Endothelial cell of umbilical vein (primary cell): ENCODE data around the gene HOXD12.

Experiments
- EZH2 ChIP-seq: IDR thresholded peaks from 2 replicates; pipeline ENCODE4 v1.6.1; 2012; ENCODE audit warnings: borderline replicate concordance, low read depth, mild to moderate bottlenecking, moderate library complexity, low read length, inconsistent platforms; ENCODE audit not compliant: severe bottlenecking
- FOS ChIP-seq: IDR thresholded peaks from 2 replicates; pipeline ENCODE4 v1.6.1; 2011; ENCODE audit warnings: mild to moderate bottlenecking, low read length, moderate library complexity, borderline replicate concordance; ENCODE audit not compliant: insufficient read depth
- GATA2 ChIP-seq: IDR thresholded peaks from 2 replicates; pipeline ENCODE4 v1.7.0; 2011; ENCODE audit warnings: low read depth, mild to moderate bottlenecking, moderate library complexity, mixed read lengths, low read length; ENCODE audit not compliant: insufficient read length, insufficient read depth
- JUN ChIP-seq: IDR thresholded peaks from 2 replicates; pipeline ENCODE4 v1.6.1; 2011; ENCODE audit warnings: borderline replicate concordance, low read depth; ENCODE audit not compliant: insufficient read length, insufficient read depth
- MAX ChIP-seq: IDR thresholded peaks from 2 replicates; pipeline ENCODE4 v1.6.1; 2011; ENCODE audit not compliant: insufficient read depth, insufficient read length
- MYC ChIP-seq: IDR thresholded peaks from one replicate; pipeline ENCODE4 v1.6.1; 2011; ENCODE audit warnings: mild to moderate bottlenecking, low read depth, low read length
- POLR2A ChIP-seq: IDR thresholded peaks from 2 replicates; pipeline ENCODE4 v1.6.1; 2012; ENCODE audit warnings: low read depth, mild to moderate bottlenecking, control low read depth, low read length
- POLR2AphosphoS5 ChIP-seq: IDR thresholded peaks from 2 replicates; pipeline ENCODE4 v1.6.1; 2012; ENCODE audit warnings: low read depth, mild to moderate bottlenecking, control low read depth, low read length, moderate library complexity; ENCODE audit not compliant: insufficient read depth
- TF ChIP-seq, protein P1 (sequence below), 2 donors: IDR thresholded peaks; 1 replicate in 1 of 2; 2 replicates in 1 of 2; pipeline ENCODE4 v1.5.1; 2011; ENCODE audit warnings: low read length in 2 of 2, mild to moderate bottlenecking in 2 of 2, moderate library complexity in 2 of 2, control low read depth in 1 of 2, inconsistent platforms in 1 of 2, low read depth in 1 of 2; ENCODE audit not compliant: insufficient read depth in 1 of 2; ENCODE audit errors: extremely low read depth in 1 of 2

DNA sequence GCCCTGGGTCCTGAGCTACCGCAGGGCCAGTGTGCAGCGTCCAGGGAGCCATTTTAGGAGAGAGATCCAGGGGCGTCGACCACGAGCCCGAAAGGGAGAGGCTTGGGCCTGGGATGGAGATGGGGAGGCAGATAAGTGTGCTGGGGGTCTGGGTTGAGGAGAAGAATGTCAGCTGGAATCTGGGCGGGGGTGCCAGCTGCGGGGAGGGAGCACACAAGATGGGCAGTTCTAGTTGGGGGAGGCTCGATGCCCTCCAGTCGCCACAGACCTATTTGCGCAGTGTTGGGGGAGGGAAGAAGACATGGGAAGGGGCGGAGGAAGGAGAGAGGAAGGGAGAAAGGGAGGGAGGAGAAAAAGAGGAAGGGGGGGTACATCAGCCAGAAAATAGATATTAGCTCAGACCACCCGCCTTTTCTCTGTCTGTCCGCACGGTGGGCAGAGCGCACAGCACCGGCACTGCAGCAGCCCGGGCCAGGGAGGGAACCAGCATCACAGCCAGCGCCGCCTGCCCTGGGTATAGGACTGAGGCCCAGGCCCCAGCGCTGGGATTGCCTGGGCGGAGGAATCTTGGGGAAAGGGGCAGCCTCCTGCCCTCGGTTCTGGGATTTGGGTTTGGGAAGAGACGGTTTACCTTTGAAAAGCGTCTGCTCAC, 5.6 kb downstream of the HOXD12 start:
- TF ChIP-seq, protein P1, sequence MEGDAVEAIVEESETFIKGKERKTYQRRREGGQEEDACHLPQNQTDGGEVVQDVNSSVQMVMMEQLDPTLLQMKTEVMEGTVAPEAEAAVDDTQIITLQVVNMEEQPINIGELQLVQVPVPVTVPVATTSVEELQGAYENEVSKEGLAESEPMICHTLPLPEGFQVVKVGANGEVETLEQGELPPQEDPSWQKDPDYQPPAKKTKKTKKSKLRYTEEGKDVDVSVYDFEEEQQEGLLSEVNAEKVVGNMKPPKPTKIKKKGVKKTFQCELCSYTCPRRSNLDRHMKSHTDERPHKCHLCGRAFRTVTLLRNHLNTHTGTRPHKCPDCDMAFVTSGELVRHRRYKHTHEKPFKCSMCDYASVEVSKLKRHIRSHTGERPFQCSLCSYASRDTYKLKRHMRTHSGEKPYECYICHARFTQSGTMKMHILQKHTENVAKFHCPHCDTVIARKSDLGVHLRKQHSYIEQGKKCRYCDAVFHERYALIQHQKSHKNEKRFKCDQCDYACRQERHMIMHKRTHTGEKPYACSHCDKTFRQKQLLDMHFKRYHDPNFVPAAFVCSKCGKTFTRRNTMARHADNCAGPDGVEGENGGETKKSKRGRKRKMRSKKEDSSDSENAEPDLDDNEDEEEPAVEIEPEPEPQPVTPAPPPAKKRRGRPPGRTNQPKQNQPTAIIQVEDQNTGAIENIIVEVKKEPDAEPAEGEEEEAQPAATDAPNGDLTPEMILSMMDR (IDR thresholded peaks at IDR 0.05; ENCODE audit: extremely low read depth in 1 of 2, insufficient read depth in 1 of 2, low read depth in 1 of 2, low read length in 2 of 2), result no peak
- TF ChIP-seq MAX, result no peak
- TF ChIP-seq EZH2, result no peak
- no peak for TF ChIP-seq POLR2A
- no peak for TF ChIP-seq JUN
- TF ChIP-seq POLR2AphosphoS5, result no peak
- no peak for TF ChIP-seq FOS
- TF ChIP-seq MYC, result no peak
- TF ChIP-seq GATA2, result no peak
